H9 (cell line): Measurements from ENCODE around the gene ARVCF. TPM values are rescaled to one million over a fixed set of nuclear protein-coding genes. Genes with fewer than 3 reads are reported as not detected.

Experiments used
- DNase-seq: peaks from one replicate; pipeline ENCODE4 v3.0.0-alpha.2; 2017
- H2AFZ ChIP-seq: one replicate; pipeline ENCODE4 v1.6.1; 2013; ENCODE audit warnings: mild to moderate bottlenecking, low read length, control low read depth, moderate library complexity
- H2AK5ac ChIP-seq: 2 replicates; pipeline ENCODE4 v1.6.1; 2013; ENCODE audit warnings: low read length, control low read depth, mixed read lengths; ENCODE audit not compliant: insufficient read length
- H2BK120ac ChIP-seq: one replicate; pipeline ENCODE4 v1.6.1; 2013; ENCODE audit warnings: low read depth, mild to moderate bottlenecking, low read length, control low read depth, inconsistent platforms; ENCODE audit not compliant: poor library complexity, severe bottlenecking
- H2BK12ac ChIP-seq: 2 replicates; pipeline ENCODE4 v1.6.1; 2013; ENCODE audit warnings: low read length, control low read depth, mixed read lengths, low read depth; ENCODE audit not compliant: insufficient read length
- H2BK15ac ChIP-seq: 2 replicates; pipeline ENCODE4 v1.6.1; 2013; ENCODE audit warnings: low read depth, low read length, control low read depth
- H2BK20ac ChIP-seq: one replicate; pipeline ENCODE4 v1.6.1; 2013; ENCODE audit warnings: low read depth, mild to moderate bottlenecking, low read length, control low read depth, inconsistent platforms; ENCODE audit not compliant: poor library complexity, severe bottlenecking
- H2BK5ac ChIP-seq: 2 replicates; pipeline ENCODE4 v1.6.1; 2013; ENCODE audit warnings: low read length, control low read depth, mixed read lengths; ENCODE audit not compliant: insufficient read length
- H3K14ac ChIP-seq: 2 replicates; pipeline ENCODE4 v1.6.1; 2013; ENCODE audit warnings: low read length, control low read depth; ENCODE audit not compliant: insufficient read depth
- H3K18ac ChIP-seq: 2 replicates; pipeline ENCODE4 v1.6.1; 2013; ENCODE audit warnings: low read depth, mild to moderate bottlenecking, mixed read lengths, low read length, control low read depth; ENCODE audit not compliant: insufficient read length
- H3K23ac ChIP-seq: 2 replicates; pipeline ENCODE4 v1.6.1; 2013; ENCODE audit warnings: low read length, control low read depth, mixed read lengths, low read depth; ENCODE audit not compliant: insufficient read length
- H3K23me2 ChIP-seq: 2 replicates; pipeline ENCODE4 v1.6.1; 2013; ENCODE audit warnings: low read depth, mild to moderate bottlenecking, mixed read lengths, low read length, control low read depth; ENCODE audit not compliant: insufficient read length, poor library complexity, severe bottlenecking
- H3K27ac ChIP-seq: 2 replicates; pipeline ENCODE4 v1.5.1; 2013; ENCODE audit warnings: low read length, control low read depth, mixed read lengths, low read depth; ENCODE audit not compliant: insufficient read length
- H3K27me3 ChIP-seq: 2 replicates; pipeline ENCODE4 v1.6.1; 2013; ENCODE audit warnings: low read length, control low read depth, inconsistent platforms; ENCODE audit not compliant: insufficient read depth
- H3K4ac ChIP-seq: 2 replicates; pipeline ENCODE4 v1.6.1; 2013; ENCODE audit warnings: low read depth, mild to moderate bottlenecking, control low read depth, inconsistent platforms, low read length, moderate library complexity
- H3K4me1 ChIP-seq: 2 replicates; pipeline ENCODE4 v1.6.1; 2013; ENCODE audit warnings: low read length, control low read depth, inconsistent platforms; ENCODE audit not compliant: insufficient read depth
- H3K4me2 ChIP-seq: 2 replicates; pipeline ENCODE4 v1.6.1; 2013; ENCODE audit warnings: low read length, control low read depth, mixed read lengths; ENCODE audit not compliant: insufficient read length, insufficient read depth
- H3K56ac ChIP-seq: 2 replicates; pipeline ENCODE4 v1.6.1; 2013; ENCODE audit warnings: low read depth, mild to moderate bottlenecking, mixed read lengths, low read length, control low read depth; ENCODE audit not compliant: insufficient read length
- H3K79me1 ChIP-seq: 2 replicates; pipeline ENCODE4 v1.6.1; 2013; ENCODE audit warnings: low read depth, mild to moderate bottlenecking, moderate library complexity, low read length, control low read depth, inconsistent platforms; ENCODE audit not compliant: insufficient read depth, poor library complexity, severe bottlenecking
- H3K79me2 ChIP-seq: 2 replicates; pipeline ENCODE4 v1.6.1; 2013; ENCODE audit warnings: low read length, control low read depth, inconsistent platforms; ENCODE audit not compliant: insufficient read depth
- H3K9ac ChIP-seq: 2 replicates; pipeline ENCODE4 v1.6.1; 2013; ENCODE audit warnings: low read length, control low read depth, mixed read lengths; ENCODE audit not compliant: insufficient read length; ENCODE audit errors: extremely low read depth
- H3K9me3 ChIP-seq: one replicate; pipeline ENCODE4 v1.6.1; 2013; ENCODE audit warnings: low read depth, low read length, inconsistent platforms; ENCODE audit not compliant: control insufficient read depth
- H3T11ph ChIP-seq: one replicate; pipeline ENCODE4 v1.6.1; 2013; ENCODE audit warnings: mild to moderate bottlenecking, low read length, control low read depth, inconsistent platforms
- H4K20me1 ChIP-seq: one replicate; pipeline ENCODE4 v1.6.1; 2013; ENCODE audit not compliant: control insufficient read depth, insufficient read length, insufficient read depth
- H4K5ac ChIP-seq: 2 replicates; pipeline ENCODE4 v1.6.1; 2013; ENCODE audit warnings: low read depth, mild to moderate bottlenecking, mixed read lengths, low read length, control low read depth; ENCODE audit not compliant: insufficient read length
- H4K8ac ChIP-seq: replicated peaks from 2 replicates; pipeline ENCODE4 v1.6.1; 2013; ENCODE audit warnings: low read length, control low read depth, mixed read lengths, low read depth; ENCODE audit not compliant: insufficient read length
- H4K91ac ChIP-seq: 2 replicates; pipeline ENCODE4 v1.6.1; 2013; ENCODE audit warnings: low read depth, mild to moderate bottlenecking, moderate library complexity, mixed read lengths, low read length, control low read depth; ENCODE audit not compliant: insufficient read length
- H3K27ac Mint-ChIP-seq, 3 experiments: 2 replicates in 2 of 3; 3 replicates in 1 of 3; pipeline ENCODE4 v1.8.0; 2020 to 2021; ENCODE audit warnings: mixed read lengths in 3 of 3, mild to moderate bottlenecking in 1 of 3, moderate library complexity in 1 of 3
- H3K27me3 Mint-ChIP-seq: 2 replicates; pipeline ENCODE4 v1.8.0; 2021; ENCODE audit warnings: low read depth, mild to moderate bottlenecking, moderate library complexity, mixed read lengths
- H3K36me3 Mint-ChIP-seq, 3 experiments: 2 replicates in 2 of 3; 3 replicates in 1 of 3; pipeline ENCODE4 v1.8.0; 2020 to 2021; ENCODE audit warnings: low read depth in 3 of 3, mixed read lengths in 3 of 3; ENCODE audit not compliant: insufficient read depth in 1 of 3
- H3K4me1 Mint-ChIP-seq, 2 experiments: 2 replicates each; pipeline ENCODE4 v1.8.0; 2020; ENCODE audit warnings: mixed read lengths in 2 of 2
- H3K4me3 Mint-ChIP-seq, 2 experiments: 2 replicates in 1 of 2; 3 replicates in 1 of 2; pipeline ENCODE4 v1.8.0; 2020 to 2021; ENCODE audit warnings: mild to moderate bottlenecking in 2 of 2, mixed read lengths in 2 of 2, moderate library complexity in 1 of 2
- H3K9me3 Mint-ChIP-seq, 2 experiments: 2 replicates in 1 of 2; 3 replicates in 1 of 2; pipeline ENCODE4 v1.8.0; 2020; ENCODE audit warnings: mild to moderate bottlenecking in 2 of 2, mixed read lengths in 2 of 2, moderate library complexity in 1 of 2
- WGBS: extraction: QIAGEN DNeasy Blood & Tissue Kit; methylation state at CpG from one replicate; pipeline ENCODE4 v1.1.7; 2013; ENCODE audit warnings: missing lambda C conversion rate, low lambda C conversion rate, mixed read lengths; ENCODE audit not compliant: insufficient read length; ENCODE audit errors: extremely low coverage; 5-methylcytosine and 5-hydroxymethylcytosine counted together
- total RNA-seq: library from RNA; stranded (reverse); gene quantifications from 2 replicates; pipeline ENCODE4 v1.2.1, GENCODE V29; 2021
- TF ChIP-seq, protein P1 (sequence below): fragments of 200-600 bp; sonication (generic); conservative IDR thresholded peaks from 3 replicates; pipeline ENCODE4 v1.8.0; 2021; ENCODE audit warnings: antibody characterized with exemption, mild to moderate bottlenecking

Gene ARVCF
- total RNA-seq, 1 experiment from 2014 or later: 40.7 TPM

DNA sequence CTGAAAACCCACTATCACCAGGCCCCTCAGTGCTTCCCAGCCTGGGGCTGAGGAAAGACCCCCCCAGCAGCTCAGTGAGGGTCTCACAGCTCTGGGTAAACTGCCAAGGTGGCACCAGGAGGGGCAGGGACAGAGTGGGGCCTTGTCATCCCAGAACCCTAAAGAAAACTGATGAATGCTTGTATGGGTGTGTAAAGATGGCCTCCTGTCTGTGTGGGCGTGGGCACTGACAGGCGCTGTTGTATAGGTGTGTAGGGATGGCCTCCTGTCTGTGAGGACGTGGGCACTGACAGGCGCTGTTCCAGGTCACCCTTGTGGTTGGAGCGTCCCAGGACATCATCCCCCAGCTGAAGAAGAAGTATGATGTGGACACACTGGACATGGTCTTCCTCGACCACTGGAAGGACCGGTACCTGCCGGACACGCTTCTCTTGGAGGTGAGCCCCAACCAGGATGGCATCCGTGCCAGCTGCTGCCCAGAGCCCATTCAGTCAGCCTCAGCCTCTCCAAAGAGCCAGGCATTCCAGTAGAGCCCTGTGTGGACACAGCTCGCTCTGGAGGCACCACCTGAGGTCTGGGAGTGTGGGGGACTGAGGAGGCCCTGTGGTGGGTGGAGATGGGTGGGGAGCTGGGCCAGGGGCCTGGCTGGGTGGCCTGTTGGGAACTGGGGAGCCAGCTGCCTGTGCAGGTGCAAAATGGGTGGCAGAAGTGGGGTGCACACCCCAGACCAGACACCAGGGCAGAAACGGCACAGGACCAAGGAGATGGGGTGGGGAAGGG, 52.6 kb downstream of the ARVCF start:
- Histone ChIP-seq H3T11ph (no peak overlapping the region), H2AK5ac (no peak overlapping the region), H2BK12ac (no peak overlapping the region), H3K23me2 (no peaks in the 10 kb centered on the region), H3K18ac (no peak overlapping the region), H3K14ac (no peak overlapping the region), H4K20me1 (no peaks in the 10 kb centered on the region), H3K27me3 (no peaks in the 10 kb centered on the region), H2BK5ac (no peak overlapping the region), H3K56ac (no peak overlapping the region), H2BK20ac (no peak overlapping the region), H3K4me2 (no peak overlapping the region), H2BK120ac (no peak overlapping the region), H3K79me1 (no peaks in the 10 kb centered on the region), H3K9me3 (no peaks in the 10 kb centered on the region), H4K5ac (no peak overlapping the region), H2AFZ (no peak overlapping the region), H3K4me1 (peaks cover 2% of the 10 kb centered on the region; the same call in 1 of the 2 replicates), H3K27ac (no peak overlapping the region), H3K23ac (no peak overlapping the region), H3K79me2 (no peaks in the 10 kb centered on the region), H2BK15ac (no peak overlapping the region), H3K4ac (no peak overlapping the region), H3K9ac (no peak overlapping the region), H4K8ac (no peak overlapping the region), H4K91ac (no peak overlapping the region)
- no peak for DNase-seq
- no CpG with 5 or more reads among the region's 12 CpGs for WGBS
- H3K4me1 Mint-ChIP-seq: peaks cover 21 to 30% of the 10 kb centered on the region in 2 experiments
- no peaks in the 10 kb centered on the region; the same call in 1 of the 2 replicates for H3K27me3 Mint-ChIP-seq
- H3K9me3 Mint-ChIP-seq: no peaks in the 10 kb centered on the region
- TF ChIP-seq, protein P1, sequence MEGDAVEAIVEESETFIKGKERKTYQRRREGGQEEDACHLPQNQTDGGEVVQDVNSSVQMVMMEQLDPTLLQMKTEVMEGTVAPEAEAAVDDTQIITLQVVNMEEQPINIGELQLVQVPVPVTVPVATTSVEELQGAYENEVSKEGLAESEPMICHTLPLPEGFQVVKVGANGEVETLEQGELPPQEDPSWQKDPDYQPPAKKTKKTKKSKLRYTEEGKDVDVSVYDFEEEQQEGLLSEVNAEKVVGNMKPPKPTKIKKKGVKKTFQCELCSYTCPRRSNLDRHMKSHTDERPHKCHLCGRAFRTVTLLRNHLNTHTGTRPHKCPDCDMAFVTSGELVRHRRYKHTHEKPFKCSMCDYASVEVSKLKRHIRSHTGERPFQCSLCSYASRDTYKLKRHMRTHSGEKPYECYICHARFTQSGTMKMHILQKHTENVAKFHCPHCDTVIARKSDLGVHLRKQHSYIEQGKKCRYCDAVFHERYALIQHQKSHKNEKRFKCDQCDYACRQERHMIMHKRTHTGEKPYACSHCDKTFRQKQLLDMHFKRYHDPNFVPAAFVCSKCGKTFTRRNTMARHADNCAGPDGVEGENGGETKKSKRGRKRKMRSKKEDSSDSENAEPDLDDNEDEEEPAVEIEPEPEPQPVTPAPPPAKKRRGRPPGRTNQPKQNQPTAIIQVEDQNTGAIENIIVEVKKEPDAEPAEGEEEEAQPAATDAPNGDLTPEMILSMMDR: no peak
- H3K36me3 Mint-ChIP-seq: peaks cover 0 to 24% (median 21%) of the 10 kb centered on the region in 3 experiments; a peak in 3 of 7 replicates
- no peak overlapping the region for H3K27ac Mint-ChIP-seq
- H3K4me3 Mint-ChIP-seq: no peak overlapping the region
